ENCODE measurements around the gene COL6A3. TPM values are rescaled to one million over a fixed set of nuclear protein-coding genes. Genes with fewer than 3 reads are reported as not detected.

Gene COL6A3
- total RNA-seq, 2 donors from 2014 or later: 1.9 to 2.6 TPM

DNA sequence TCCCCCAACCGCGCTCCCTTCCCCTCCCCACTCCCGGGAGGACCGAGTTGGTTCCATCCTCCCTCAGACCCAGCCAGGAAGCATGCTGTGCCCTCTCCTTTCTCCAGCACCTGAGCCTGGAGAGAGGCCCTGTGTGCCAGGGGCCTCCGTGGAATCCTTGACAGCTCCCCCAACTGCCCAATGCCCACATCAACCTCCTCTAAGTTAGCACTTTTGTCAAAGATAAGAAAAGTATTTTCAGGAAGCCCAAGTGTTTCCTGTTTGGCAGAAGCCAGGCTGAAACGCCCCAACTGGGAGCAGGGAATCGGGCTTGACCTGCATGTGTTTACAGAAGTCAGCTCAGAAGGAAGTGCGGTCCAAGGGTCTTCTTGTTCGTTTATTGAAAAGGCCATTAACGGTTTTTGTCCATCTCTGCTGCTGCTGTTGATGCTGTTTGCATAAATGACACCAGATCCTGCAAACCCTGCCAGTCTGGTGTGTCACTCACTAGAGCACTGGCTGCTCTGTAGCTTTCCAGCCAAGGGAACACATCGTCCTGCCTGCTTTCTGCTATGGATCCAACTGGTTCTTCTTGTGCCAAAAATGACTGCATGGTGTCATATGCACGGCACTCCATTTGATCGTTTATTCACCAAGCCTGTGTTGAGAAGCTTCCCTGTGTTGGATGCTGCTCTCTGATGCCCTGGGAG is 35.4 kb upstream of the COL6A3 start:
- H3K9me3 ChIP-seq (ENCODE audit: control insufficient read depth, low read length, poor library complexity, severe bottlenecking): no peaks in the 10 kb centered on the region
- H3K4me3 Mint-ChIP-seq: no peak overlapping the region
- H3K27me3 Mint-ChIP-seq: no peaks in the 10 kb centered on the region
- H3K4me1 Mint-ChIP-seq: peaks cover 8% of the 10 kb centered on the region
- DNase-seq: no peak
- ATAC-seq: no peak
- no peaks in the 10 kb centered on the region for H3K36me3 Mint-ChIP-seq (ENCODE audit: low read depth)
- no peak overlapping the region for H3K27ac Mint-ChIP-seq

DNA sequence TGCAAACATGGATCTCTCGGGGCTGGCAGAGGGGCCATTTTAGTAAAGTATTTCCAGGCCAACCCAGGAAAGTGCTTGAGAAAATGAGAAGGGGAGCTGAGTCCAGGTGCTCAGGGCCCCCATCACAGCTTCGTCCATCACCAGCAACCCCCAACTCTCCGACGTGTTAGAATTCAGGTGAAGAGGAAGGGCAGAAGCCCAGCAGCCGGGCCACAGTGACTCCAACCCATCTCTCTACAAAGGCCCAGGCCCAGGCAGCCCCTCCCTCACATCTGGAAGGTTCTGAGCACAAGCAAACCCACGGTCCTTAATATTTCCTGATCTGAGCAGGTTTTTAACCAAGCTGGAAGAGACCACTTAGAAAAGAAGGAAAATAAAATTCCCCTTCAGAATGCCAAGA is 34.7 kb upstream of the COL6A3 start:
- peaks cover 11% of the 10 kb centered on the region for H3K4me1 Mint-ChIP-seq
- H3K36me3 Mint-ChIP-seq (ENCODE audit: low read depth): no peaks in the 10 kb centered on the region
- no peak overlapping the region for H3K4me3 Mint-ChIP-seq
- no peak overlapping the region for H3K27ac Mint-ChIP-seq
- no peaks in the 10 kb centered on the region for H3K9me3 ChIP-seq (ENCODE audit: control insufficient read depth, low read length, poor library complexity, severe bottlenecking)
- ATAC-seq: no peak
- no peaks in the 10 kb centered on the region for H3K27me3 Mint-ChIP-seq
- no peak for DNase-seq

DNA sequence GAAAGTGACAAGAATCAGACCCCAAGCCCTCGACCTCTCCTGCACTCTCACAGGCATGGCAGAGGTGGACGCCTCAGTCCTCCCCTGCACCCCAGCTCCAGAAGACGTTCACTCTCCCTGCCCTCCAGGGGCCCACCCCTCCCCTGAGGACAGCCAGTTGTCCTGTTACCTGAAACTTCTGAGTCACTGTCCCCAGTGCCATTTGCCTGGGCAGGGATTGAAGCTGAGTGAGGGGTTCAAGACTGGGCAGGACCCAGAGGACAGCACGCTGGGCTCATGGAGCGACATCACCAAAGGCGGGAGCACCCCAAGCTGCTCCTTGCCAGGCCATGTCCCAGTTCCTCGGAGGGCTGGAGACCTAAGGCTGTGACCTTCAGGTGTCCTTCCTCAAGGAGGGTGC is 34.2 kb upstream of the COL6A3 start:
- Mint-ChIP-seq H3K36me3 (ENCODE audit: low read depth) (no peaks in the 10 kb centered on the region), H3K27ac (no peak overlapping the region), H3K27me3 (no peaks in the 10 kb centered on the region), H3K4me3 (no peak overlapping the region), H3K4me1 (peaks cover 9% of the 10 kb centered on the region)
- ATAC-seq (no peak), DNase-seq (no peak)
- no peaks in the 10 kb centered on the region for H3K9me3 ChIP-seq (ENCODE audit: control insufficient read depth, low read length, poor library complexity, severe bottlenecking)

DNA sequence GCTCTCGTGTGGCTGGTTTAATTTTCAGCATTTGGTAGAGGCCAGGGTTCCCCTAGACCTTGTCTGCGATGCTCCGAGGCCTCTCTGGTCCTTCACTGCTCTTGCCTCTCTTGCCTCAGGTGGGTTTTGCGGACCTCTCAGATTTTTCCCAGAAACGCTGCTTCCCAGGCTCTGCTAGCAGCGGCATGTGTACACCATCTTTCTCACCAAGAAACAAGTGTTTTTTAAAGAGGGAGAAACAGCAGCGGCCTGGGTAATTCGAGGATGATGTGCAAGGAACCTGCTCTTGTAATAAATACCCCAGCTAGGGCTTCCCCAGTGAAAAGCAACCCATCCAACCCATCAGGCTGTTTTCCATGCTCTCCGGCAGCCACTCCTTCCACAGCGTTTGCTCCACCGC is 33.5 kb upstream of the COL6A3 start:
- Mint-ChIP-seq H3K36me3 (ENCODE audit: low read depth) (no peaks in the 10 kb centered on the region), H3K4me1 (peaks cover 15% of the 10 kb centered on the region), H3K27me3 (no peaks in the 10 kb centered on the region), H3K27ac (no peak overlapping the region), H3K4me3 (peak overlapping the region; percentile 41)
- no peak for DNase-seq
- ATAC-seq: no peak
- no peaks in the 10 kb centered on the region for H3K9me3 ChIP-seq (ENCODE audit: control insufficient read depth, low read length, poor library complexity, severe bottlenecking)

DNA sequence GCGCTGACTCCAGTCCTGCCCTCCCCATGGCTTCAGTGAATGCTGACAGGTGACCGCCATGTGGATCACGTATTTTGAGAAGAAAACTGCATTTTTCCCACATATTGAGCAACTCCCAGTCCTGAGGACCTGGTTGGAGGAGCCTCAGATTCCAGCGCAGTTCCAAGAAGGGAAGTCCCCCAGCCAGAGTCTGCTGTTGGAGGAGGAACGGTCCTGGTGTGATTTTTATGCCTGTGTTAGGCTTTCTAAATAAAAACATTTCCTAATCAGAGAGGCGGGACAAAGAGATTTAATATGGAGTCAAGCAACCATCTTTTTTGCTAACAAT is 32.3 kb upstream of the COL6A3 start:
- Mint-ChIP-seq H3K4me1 (peaks cover 27% of the 10 kb centered on the region), H3K4me3 (no peak overlapping the region), H3K27ac (no peak overlapping the region), H3K27me3 (no peaks in the 10 kb centered on the region), H3K36me3 (ENCODE audit: low read depth) (no peaks in the 10 kb centered on the region)
- ATAC-seq (no peak), DNase-seq (no peak)
- H3K9me3 ChIP-seq (ENCODE audit: control insufficient read depth, low read length, poor library complexity, severe bottlenecking): no peaks in the 10 kb centered on the region

DNA sequence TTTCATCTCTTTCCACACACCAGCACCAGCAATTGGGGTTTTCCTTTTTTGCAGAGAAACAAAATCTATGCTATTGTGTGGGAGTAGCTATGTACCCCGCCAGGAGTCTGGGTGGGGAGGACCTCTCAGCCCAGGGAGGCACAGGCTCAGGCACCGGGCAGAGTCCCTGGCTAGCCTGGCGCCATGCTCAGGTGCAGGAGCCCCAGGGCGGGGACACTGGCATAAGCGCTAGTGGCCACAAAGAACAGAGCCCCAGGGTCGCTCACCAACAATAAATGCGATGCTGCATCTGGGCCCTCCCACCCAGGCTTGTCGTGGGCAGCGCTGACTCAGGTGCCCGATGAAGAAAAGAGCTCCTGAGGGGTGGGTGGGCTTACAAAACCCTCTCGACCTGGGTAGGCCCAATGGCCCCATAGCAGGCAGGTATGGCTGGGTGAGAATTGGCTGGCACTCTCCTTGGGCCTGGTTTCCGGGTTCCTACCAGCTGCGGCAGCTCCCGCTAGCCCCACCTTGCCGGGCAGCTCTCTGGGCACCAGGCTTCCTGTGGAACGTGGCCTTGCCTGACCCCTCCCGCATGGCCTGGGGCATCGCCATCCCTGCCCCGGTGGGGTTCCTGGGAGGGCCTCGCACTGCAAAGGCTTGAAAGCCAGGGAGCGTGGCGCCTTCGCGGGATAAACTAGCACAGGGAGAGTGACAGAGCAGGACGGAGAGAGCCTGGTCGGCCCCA is 31.8 kb upstream of the COL6A3 start:
- ATAC-seq (no peak), DNase-seq (no peak)
- H3K27me3 Mint-ChIP-seq: no peaks in the 10 kb centered on the region
- H3K36me3 Mint-ChIP-seq (ENCODE audit: low read depth): no peaks in the 10 kb centered on the region
- H3K4me3 Mint-ChIP-seq: no peak overlapping the region
- H3K27ac Mint-ChIP-seq: no peak overlapping the region
- H3K4me1 Mint-ChIP-seq: peaks cover 32% of the 10 kb centered on the region
- H3K9me3 ChIP-seq (ENCODE audit: control insufficient read depth, low read length, poor library complexity, severe bottlenecking): no peaks in the 10 kb centered on the region

DNA sequence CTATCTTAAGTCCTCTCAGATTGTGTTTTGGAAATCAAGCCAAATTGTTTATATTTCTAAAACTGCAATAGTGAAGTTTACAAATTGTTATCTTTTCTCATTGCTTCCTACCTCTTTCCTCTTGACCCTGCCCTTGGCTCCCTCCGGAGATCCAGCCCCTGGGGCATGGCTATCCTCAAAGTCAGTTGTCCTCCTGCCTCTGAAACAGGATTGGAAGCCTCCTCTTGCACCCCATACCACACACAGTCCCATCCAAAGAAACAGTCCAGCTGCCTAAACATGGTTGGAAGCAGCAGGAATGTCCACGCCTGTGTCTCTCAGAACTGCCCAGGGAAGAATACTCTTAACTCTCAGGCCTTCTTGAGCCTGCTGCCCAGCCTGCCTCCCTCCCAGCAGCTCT is 30.1 kb upstream of the COL6A3 start:
- H3K4me1 Mint-ChIP-seq: peaks cover 36% of the 10 kb centered on the region
- H3K27ac Mint-ChIP-seq: peak overlapping the region; percentile 53
- DNase-seq: no peak
- no peaks in the 10 kb centered on the region for H3K36me3 Mint-ChIP-seq (ENCODE audit: low read depth)
- H3K9me3 ChIP-seq (ENCODE audit: control insufficient read depth, low read length, poor library complexity, severe bottlenecking): no peaks in the 10 kb centered on the region
- no peaks in the 10 kb centered on the region for H3K27me3 Mint-ChIP-seq
- no peak overlapping the region for H3K4me3 Mint-ChIP-seq
- ATAC-seq: no peak

DNA sequence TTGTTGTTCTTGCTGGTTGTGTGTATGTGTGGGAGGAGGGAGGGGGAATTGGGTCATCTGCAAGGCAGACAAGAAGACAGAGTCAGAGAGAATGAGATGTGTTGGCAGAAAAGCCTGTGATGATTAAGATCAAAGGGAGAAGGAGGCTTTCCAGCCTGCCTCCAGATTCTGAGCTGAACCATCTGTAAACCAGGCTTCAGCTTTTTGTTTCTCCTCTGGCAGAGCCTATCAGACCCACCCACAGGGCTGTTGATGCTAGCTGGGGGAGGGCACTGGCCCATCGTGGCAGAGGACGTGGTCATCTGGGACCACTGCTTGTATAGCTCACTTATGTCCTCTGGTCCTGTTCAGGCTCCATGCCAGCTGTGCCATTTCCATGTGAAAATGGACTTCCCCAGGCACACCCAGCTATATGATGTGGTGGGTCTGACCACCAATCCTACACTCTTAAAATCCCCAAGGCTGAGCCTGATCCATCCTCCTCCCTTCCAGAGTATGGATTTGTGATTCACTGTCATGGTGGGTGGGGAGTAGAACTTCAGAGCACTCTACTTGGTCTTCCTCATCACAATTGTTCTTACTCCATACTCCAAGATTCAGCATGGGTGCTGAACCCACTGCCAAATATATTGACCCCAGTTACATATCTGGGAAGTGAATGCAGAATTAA is 27.8 kb upstream of the COL6A3 start:
- Mint-ChIP-seq H3K4me3 (peak overlapping the region; percentile 85), H3K4me1 (peaks cover 45% of the 10 kb centered on the region), H3K27me3 (no peaks in the 10 kb centered on the region), H3K36me3 (ENCODE audit: low read depth) (no peaks in the 10 kb centered on the region), H3K27ac (peak overlapping the region; percentile 89)
- no peak for DNase-seq
- H3K9me3 ChIP-seq (ENCODE audit: control insufficient read depth, low read length, poor library complexity, severe bottlenecking): no peaks in the 10 kb centered on the region
- peak; percentile 94 for ATAC-seq

DNA sequence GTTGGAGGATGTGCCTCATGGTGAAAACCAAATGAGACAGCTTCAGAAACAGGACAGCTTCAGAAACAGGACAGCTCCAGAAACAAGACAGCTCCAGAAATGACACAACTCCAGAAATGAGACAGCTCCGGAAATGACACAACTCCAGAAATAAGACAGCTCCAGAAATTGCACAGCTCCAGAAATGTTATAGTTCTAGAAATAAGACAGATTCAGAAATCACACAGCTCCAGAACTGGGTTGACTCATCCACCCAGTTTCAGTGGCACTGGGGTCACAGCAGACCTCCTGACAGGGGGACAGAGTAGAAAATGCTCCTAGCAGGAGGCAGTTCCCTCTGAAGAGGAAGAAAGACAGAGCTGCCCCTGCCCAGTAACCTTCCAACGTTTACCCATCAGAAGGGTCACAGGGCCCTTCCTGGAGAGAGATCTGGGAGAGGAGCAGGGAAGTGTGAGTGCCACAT is 26.9 kb upstream of the COL6A3 start:
- Mint-ChIP-seq H3K27ac (peak overlapping the region; percentile 89), H3K4me1 (peaks cover 49% of the 10 kb centered on the region), H3K36me3 (ENCODE audit: low read depth) (no peaks in the 10 kb centered on the region), H3K4me3 (peak overlapping the region; percentile 85), H3K27me3 (no peaks in the 10 kb centered on the region)
- no peak for ATAC-seq
- H3K9me3 ChIP-seq (ENCODE audit: control insufficient read depth, low read length, poor library complexity, severe bottlenecking): no peaks in the 10 kb centered on the region
- no peak for DNase-seq

DNA sequence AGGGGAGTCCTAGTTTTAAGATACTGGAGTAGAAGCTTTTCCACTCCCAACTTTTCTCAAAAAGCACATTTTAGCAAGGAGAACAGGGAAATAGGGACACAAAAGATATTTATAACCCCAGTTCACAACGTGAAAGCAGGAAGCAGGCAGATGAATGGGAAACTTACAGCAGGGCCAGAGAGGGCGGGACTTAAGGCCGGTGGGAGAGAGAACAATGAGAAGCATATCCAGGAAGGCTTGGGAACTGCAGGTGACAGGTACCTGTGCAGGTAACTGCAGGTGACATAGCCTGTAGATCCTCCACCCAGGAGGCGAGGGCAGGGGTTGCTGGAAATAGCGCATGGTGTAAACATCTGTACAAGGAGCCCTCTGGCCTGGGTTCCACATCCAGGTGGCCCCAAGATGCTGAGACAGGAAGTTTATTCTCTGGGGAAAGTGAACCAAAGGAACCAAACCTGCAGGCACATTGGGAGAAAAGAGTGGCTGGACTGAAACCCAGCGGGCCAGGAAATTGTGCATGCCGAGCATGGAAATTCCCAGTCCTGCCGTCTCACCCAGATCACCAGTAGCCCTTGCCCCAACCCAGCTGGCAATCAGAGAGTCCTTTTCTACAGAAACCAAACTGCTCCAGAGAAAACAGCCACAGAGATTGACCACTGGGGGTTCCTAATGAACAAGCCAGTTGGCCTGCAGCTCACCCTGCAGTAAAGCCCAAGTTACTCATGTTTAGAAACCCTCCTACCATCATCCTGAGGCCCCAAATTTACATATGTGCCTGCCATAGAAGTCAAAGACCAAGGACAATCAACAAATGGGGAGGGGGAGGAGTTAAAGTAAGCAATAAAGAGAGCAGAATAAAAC is 24.3 kb upstream of the COL6A3 start:
- Mint-ChIP-seq H3K4me3 (peak overlapping the region; percentile 59), H3K4me1 (peaks cover 69% of the 10 kb centered on the region), H3K36me3 (ENCODE audit: low read depth) (no peaks in the 10 kb centered on the region), H3K27me3 (no peaks in the 10 kb centered on the region), H3K27ac (peak overlapping the region; percentile 92)
- DNase-seq (no peak), ATAC-seq (no peak)
- H3K9me3 ChIP-seq (ENCODE audit: control insufficient read depth, low read length, poor library complexity, severe bottlenecking): no peaks in the 10 kb centered on the region

DNA sequence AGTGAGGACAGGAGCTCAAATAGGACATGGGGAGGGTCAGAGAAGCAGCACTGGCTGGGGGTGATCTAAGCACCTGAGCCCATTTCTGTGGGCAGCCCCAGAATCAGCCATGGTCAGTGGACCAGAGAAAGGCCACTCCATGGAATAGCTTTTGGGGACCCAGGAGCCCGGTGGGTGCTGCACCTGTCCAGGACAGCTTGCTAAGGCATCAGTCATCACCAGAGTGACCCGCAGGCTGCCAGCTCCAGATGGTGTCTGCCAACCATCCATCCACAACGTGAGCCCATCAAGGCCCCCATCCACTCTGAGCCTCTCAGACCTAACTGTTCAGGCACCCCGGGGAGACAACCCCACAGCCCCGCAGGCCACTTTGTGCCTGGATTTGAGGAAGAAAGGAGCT is 23.6 kb upstream of the COL6A3 start:
- H3K36me3 Mint-ChIP-seq (ENCODE audit: low read depth): no peaks in the 10 kb centered on the region
- peaks cover 71% of the 10 kb centered on the region for H3K4me1 Mint-ChIP-seq
- ATAC-seq (no peak), DNase-seq (no peak)
- no peaks in the 10 kb centered on the region for H3K27me3 Mint-ChIP-seq
- H3K9me3 ChIP-seq (ENCODE audit: control insufficient read depth, low read length, poor library complexity, severe bottlenecking): no peaks in the 10 kb centered on the region
- peak overlapping the region; percentile 92 for H3K27ac Mint-ChIP-seq
- H3K4me3 Mint-ChIP-seq: no peak overlapping the region

DNA sequence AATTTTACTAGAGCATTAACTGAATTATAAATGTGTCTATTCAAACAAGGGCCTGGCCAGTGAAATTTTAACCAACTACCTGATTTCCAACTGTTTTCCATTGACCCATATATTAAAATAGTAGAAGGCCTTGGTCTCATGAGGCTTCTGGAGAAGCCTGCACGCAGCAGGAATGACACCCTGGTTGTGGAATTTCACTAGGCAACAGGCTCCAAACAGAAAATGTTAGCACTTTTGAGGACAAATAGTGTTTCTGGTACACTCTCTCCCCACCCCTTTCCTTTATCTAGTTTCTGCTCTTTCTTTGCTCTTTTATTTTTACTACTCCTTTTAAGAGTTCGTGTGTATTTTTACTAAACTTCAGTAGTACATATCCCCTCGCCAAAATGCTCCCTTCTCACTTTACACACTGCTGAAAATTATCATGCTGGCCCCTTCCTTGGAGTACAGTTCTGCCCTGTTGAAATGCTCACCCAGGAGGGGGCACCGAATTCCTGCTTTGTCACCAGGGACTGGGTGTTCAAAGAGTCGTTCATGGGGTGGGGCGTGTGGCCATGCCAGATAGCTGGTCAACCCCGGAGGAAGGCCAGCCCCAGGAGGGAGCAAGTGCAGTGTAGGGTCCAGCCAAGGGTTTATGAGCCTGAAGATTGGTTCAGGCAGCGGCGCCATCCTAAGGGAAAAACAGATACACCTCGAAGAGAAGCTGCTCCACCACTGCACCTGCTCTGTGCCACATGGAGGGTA is 22.1 kb upstream of the COL6A3 start:
- peak overlapping the region; percentile 89 for H3K4me3 Mint-ChIP-seq
- peaks cover 67% of the 10 kb centered on the region for H3K4me1 Mint-ChIP-seq
- H3K27ac Mint-ChIP-seq: peak overlapping the region; percentile 92
- H3K36me3 Mint-ChIP-seq (ENCODE audit: low read depth): no peaks in the 10 kb centered on the region
- H3K9me3 ChIP-seq (ENCODE audit: control insufficient read depth, low read length, poor library complexity, severe bottlenecking): no peaks in the 10 kb centered on the region
- no peak for DNase-seq
- no peaks in the 10 kb centered on the region for H3K27me3 Mint-ChIP-seq
- ATAC-seq: no peak

Data from T-helper 17 cell (primary cell).